HG03066 (cell line): ENCODE results near the gene LGI2.

Experiments
- ATAC-seq: cut with Tn5 transposase; IDR thresholded peaks from one replicate; pipeline ENCODE4 v1.9.1; 2021; ENCODE audit warnings: low read depth; ENCODE audit not compliant: unreplicated experiment

LGI2 gene

DNA sequence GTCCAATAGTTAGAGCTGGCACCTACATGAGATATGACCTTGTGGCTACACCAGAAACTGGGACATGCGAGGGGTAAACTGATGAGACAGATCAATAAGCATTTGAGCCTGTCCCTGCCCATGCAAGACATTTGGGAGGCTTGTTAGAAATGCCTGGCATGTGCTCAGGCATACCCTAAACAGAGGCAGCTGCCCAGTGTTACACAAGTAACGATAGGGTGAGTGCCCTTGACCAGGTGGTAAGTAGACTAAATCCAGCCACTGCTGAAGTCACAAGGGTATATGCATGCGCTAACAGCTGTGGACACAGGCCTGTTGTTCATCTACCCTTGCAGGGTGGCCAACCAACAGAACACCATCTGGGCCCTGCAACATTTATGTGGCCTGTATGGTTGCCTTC lies 61.8 kb downstream of the LGI2 start:
- ATAC-seq: no peak

DNA sequence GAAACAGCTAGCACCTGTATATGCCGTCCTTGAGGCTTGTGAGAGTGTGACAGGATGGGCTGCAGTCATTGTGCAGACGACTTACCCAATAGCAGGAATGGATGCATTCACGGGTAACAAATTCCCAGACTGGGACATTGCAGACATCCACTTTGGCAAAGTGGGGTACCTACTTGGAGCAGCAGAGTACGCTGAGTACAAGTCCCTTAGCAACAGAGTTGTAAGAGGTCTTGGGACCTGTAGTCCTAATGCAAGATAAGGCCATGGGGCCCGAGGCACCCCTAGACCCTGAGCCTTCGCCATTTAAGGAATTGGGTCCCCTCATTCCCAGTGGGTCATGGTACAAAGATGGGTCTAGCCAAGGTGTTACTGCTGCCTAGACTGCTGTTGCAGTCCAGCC lies 62.5 kb downstream of the LGI2 start:
- ATAC-seq: no peak

DNA sequence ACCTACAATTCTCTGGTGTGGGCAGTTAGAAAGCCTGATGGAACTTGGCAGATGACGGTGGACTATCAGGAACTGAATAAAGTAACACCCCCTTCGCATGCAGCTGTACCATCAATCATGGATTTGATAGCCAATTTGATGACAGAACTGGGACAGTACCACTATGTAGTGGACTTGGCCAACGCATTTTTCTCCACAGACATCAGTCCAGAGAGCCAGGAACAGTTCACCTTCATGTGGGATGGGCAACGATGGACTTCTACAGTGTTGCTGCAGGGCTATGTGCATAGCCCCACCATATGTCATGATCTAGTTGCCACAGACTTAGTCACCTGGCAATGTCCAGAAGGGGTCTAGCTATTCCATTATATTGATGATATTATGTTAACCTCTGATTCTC lies 63.4 kb downstream of the LGI2 start:
- no peak for ATAC-seq

DNA sequence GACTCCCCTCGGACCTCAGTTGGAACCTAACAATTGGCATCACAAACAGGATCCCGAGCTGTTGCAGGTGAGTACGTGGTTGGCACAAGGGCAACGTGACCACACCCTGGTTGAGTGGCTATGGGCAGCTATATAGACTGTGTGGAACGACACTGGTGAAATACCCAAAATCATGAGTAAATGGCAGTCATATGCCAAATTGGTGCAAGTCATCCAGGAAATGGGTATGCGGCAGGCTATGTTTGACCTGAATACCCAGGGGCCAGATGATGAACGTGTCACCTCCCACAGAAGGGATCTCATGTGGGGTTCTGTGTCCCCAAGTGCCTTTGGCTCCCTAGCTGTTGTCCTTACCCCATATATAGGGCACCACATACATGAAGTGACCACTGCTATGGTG lies 64.7 kb downstream of the LGI2 start:
- ATAC-seq: no peak

DNA sequence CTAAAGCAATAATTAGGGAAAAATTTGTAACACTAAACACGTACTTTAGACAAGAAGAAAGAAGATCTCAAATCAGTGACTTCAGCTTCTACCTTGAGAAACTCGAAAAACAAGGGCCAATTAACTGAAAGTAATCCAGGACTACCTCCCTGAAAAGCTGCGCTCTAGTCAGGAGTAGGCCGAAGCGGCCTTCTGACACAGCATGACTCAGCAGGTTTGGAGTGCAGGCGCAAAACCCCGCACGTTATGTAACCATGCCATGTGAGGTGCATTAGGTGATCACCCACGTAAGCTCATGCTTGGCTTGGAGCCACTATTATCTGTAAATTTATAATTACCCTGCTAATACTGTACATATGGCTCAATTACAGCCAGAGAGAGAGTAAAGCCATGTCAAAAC lies 65.1 kb downstream of the LGI2 start:
- no peak for ATAC-seq

DNA sequence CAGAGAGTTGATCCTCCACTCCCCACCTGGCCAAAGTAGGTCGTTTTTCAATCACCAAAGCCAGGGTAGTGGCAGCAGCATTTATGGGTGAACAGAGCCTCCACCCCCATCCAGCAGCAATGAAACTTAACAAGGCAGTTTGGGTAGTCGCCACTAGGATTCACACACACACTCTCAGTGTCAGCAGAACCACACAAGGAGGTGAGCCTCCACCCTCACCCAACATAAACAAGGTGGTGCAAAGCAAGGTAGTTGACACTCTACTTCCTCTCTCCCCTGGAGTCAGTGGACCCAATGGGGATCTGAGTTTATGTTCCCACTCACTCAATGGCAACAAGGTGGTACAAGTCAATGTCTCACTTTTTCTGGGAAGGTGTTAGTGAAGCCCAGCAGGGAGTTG lies 67.5 kb downstream of the LGI2 start:
- ATAC-seq: no peak

DNA sequence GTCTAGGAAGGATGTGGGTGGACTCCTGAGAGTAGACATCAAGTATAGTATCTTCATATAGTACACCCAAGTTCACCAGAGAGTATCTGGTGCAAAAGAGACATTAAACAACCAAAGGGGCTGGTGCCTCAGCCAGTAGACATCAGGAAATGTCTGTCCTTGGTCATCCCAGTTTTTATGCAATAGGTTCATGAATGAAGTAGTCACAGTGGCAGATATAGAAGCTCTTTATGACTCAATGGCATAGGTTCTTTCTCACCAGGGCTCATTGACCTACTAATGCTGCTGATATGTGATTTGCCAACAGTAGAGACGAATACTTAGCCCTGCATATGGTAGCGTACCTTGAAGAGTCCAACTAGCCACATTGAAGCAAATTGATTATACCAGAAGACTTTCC lies 72.9 kb downstream of the LGI2 start:
- ATAC-seq: no peak

DNA sequence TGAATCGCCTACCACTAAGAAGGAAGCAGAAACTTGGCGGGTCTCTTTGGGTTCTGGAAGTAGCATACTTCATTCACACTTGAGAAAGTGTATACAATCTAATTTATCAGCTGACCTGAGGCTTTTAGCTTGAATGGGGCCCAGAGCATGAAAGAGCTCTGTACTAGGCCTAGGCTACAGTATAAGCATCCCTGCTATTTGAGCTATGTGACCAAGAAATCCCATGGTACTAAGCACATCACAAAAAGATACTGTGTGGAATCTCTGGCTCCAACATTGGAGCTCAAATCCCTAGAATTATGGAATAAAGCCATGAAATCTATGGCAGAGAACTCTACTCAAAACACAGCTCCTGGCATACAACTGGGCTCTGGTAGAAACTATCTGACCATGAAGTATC lies 74.0 kb downstream of the LGI2 start:
- ATAC-seq: no peak

DNA sequence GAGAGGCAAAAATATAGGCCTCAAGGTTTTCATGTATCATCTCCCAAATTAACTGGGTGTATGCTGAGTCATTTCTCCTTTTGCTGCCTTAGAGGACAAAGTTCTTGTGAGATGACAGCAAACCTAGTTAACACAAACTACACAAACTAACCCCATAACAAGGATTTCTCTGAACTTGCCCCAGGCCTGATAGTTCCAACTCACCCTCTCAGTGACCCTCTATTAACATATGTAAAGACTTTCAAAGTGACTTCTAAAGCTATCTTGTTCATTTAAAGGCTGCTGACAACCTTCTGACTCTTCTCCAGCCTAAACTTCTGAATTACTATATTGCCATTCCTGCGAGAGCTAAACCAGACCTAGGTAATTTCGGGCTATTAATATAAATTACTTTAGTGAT lies 74.7 kb downstream of the LGI2 start:
- no peak for ATAC-seq

DNA sequence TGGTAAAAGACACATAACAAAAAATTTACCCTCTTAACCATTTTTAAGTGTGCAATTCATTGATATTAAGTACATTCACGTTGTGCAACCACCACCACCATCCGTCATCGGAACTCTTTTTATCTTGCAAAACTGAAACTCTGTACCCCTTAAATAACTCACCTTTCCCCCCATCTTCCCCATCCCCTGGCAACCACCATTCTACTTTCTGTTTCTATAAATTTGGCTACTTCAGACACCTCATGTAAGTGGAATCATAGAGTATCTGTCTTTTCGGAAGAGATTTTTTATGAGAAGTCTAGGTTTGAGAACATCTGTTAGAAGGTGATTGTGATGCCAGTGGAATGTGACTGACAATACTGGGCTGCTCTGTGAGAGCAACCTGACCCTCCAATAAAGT lies 78.1 kb downstream of the LGI2 start:
- no peak for ATAC-seq

DNA sequence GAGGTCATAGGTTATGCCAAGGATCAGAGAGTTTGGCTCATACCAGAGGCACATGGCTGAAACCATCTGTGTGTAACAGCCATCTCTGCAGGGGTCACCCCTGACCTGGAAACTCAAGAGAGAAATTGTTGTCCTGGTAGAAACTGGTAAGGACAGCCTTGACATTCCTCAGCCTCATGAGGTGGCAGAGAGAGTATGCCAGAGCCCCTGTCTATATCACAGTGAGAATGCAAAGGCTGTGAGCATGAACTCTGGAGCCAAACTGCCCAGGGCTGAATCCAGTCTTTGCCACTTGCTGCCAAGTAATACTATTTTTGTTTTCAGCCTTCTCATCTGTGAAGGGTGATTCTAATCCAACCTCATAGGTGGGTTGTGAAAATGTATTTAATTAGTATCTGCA lies 80.8 kb downstream of the LGI2 start:
- no peak for ATAC-seq
